ENCODE data around the gene SERPING1. TPM values are rescaled to one million over a fixed set of nuclear protein-coding genes. Genes with fewer than 3 reads are reported as not detected.
"Not testable (repeated sequence)": the region's sequence is repeated elsewhere in the genome, so short reads cannot be mapped to it uniquely, and the experiment has no call there.

SERPING1 gene
- total RNA-seq, 1 experiment from 2014 or later = 12.3 TPM

GRCh38 chr11:57648801-57649735 is 51.6 kb downstream of the SERPING1 start:
- no peaks in the 10 kb centered on the region for H3K36me3 ChIP-seq
- H3K4me3 ChIP-seq = no peak overlapping the region
- peak; percentile 58 to 64 for DNase-seq
- H3K9me3 ChIP-seq (replicated peaks) = no peaks in the 10 kb centered on the region
- H3K4me1 ChIP-seq = peaks cover 39% of the 10 kb centered on the region
- no peak overlapping the region; the same call in 1 of the 2 replicates for H3K27ac ChIP-seq
- no peaks in the 10 kb centered on the region for H3K27me3 ChIP-seq

GRCh38 chr11:57649826-57650738 is 52.6 kb downstream of the SERPING1 start, which contains the start of gene YPEL4:
TSS of gene YPEL4 (minus strand) at chr11:57649912. CDS start at chr11:57647107, 2,805 bp downstream.
- DNase-seq = peak; percentile 60 to 77
- Histone ChIP-seq H3K4me1 (peaks cover 35% of the 10 kb centered on the region), H3K9me3 (replicated peaks) (no peaks in the 10 kb centered on the region)

GRCh38 chr11:57650739-57651090 is 53.2 kb downstream of the SERPING1 start:
- Histone ChIP-seq H3K9me3 (replicated peaks) (no peaks in the 10 kb centered on the region), H3K27me3 (no peaks in the 10 kb centered on the region), H3K36me3 (no peaks in the 10 kb centered on the region), H3K4me3 (no peak overlapping the region), H3K4me1 (peaks cover 34% of the 10 kb centered on the region), H3K27ac (no peak overlapping the region)
- DNase-seq = no peak

More at GRCh38 chr11:57649826-57650738, 52.6 kb downstream of the SERPING1 start, which contains the start of gene YPEL4:
- Histone ChIP-seq H3K36me3 (no peaks in the 10 kb centered on the region), H3K4me3 (no peak within 1 kb of the TSS), H3K27me3 (no peaks in the 10 kb centered on the region), H3K27ac (no peak within 1 kb of the TSS; the same call in 1 of the 2 replicates)

- no peak overlapping the region for H3K27ac ChIP-seq
- H3K4me3 ChIP-seq = no peak overlapping the region
- no peaks in the 10 kb centered on the region for H3K9me3 ChIP-seq (replicated peaks)
- DNase-seq = no peak
- H3K36me3 ChIP-seq = no peaks in the 10 kb centered on the region
- H3K4me1 ChIP-seq = peaks cover 34% of the 10 kb centered on the region
- H3K27me3 ChIP-seq = no peaks in the 10 kb centered on the region
Observed at GRCh38 chr11:57651408-57651807, 53.9 kb downstream of the SERPING1 start.

GRCh38 chr11:57652230-57652629 is 54.7 kb downstream of the SERPING1 start:
- not testable (repeated sequence) for H3K4me3 ChIP-seq, H3K27ac ChIP-seq
- H3K4me1 ChIP-seq = peaks cover 31% of the 10 kb centered on the region

GRCh38 chr11:57652662-57653061 is 55.2 kb downstream of the SERPING1 start:
- H3K4me1 ChIP-seq = peaks cover 26% of the 10 kb centered on the region
- no peak overlapping the region for H3K27ac ChIP-seq
- DNase-seq = no peak
- no peaks in the 10 kb centered on the region for H3K36me3 ChIP-seq
- H3K9me3 ChIP-seq (replicated peaks) = no peaks in the 10 kb centered on the region
- H3K27me3 ChIP-seq = no peaks in the 10 kb centered on the region
- no peak overlapping the region for H3K4me3 ChIP-seq

More at GRCh38 chr11:57652230-57652629, 54.7 kb downstream of the SERPING1 start:
- DNase-seq; H3K9me3 ChIP-seq (replicated peaks); H3K36me3 ChIP-seq; H3K27me3 ChIP-seq: not testable (repeated sequence)

- Histone ChIP-seq H3K27ac (no peak overlapping the region), H3K36me3 (no peaks in the 10 kb centered on the region), H3K27me3 (no peaks in the 10 kb centered on the region), H3K4me3 (no peak overlapping the region), H3K4me1 (peaks cover 21% of the 10 kb centered on the region), H3K9me3 (replicated peaks) (no peaks in the 10 kb centered on the region)
- DNase-seq = no peak
Observed at GRCh38 chr11:57653163-57653562, 55.7 kb downstream of the SERPING1 start.

- Histone ChIP-seq H3K9me3 (replicated peaks) (no peaks in the 10 kb centered on the region), H3K27ac (peak overlapping the region; percentile 3; the same call in 1 of the 2 replicates), H3K36me3 (peaks cover 20% of the 10 kb centered on the region), H3K4me3 (peak overlapping the region; percentile 79), H3K27me3 (no peaks in the 10 kb centered on the region), H3K4me1 (no peaks in the 10 kb centered on the region)
- no peak for DNase-seq
Observed at GRCh38 chr11:57656885-57657193, 59.4 kb downstream of the SERPING1 start.

GRCh38 chr11:57657194-57658022 is 59.9 kb downstream of the SERPING1 start, which contains the start of gene CLP1:
TSS of gene CLP1 (plus strand) at chr11:57657762. CDS start at chr11:57659477, 1,715 bp downstream.
- Histone ChIP-seq H3K27ac (peak within 1 kb of the TSS; percentile 9; the same call in 1 of the 2 replicates), H3K36me3 (peaks cover 23% of the 10 kb centered on the region), H3K4me1 (no peaks in the 10 kb centered on the region), H3K27me3 (no peaks in the 10 kb centered on the region), H3K4me3 (peak within 1 kb of the TSS; percentile 79), H3K9me3 (replicated peaks) (no peaks in the 10 kb centered on the region)
- DNase-seq = peak; percentile 99

- Histone ChIP-seq H3K4me3 (peak overlapping the region; percentile 79), H3K4me1 (no peaks in the 10 kb centered on the region), H3K27me3 (no peaks in the 10 kb centered on the region), H3K27ac (peak overlapping the region; percentile 9; the same call in 1 of the 2 replicates), H3K36me3 (peaks cover 24% of the 10 kb centered on the region), H3K9me3 (replicated peaks) (no peaks in the 10 kb centered on the region)
- no peak for DNase-seq
Observed at GRCh38 chr11:57658023-57658361, 60.5 kb downstream of the SERPING1 start.

GRCh38 chr11:57659669-57660068 is 62.2 kb downstream of the SERPING1 start:
- no peak for DNase-seq
- no peak overlapping the region for H3K4me3 ChIP-seq
- H3K36me3 ChIP-seq = peaks cover 24% of the 10 kb centered on the region
- no peaks in the 10 kb centered on the region for H3K4me1 ChIP-seq
- H3K27me3 ChIP-seq = no peaks in the 10 kb centered on the region
- no peaks in the 10 kb centered on the region for H3K9me3 ChIP-seq (replicated peaks)
- H3K27ac ChIP-seq = no peak overlapping the region

GRCh38 chr11:57662893-57663292 is 65.4 kb downstream of the SERPING1 start:
- H3K4me1 ChIP-seq = no peaks in the 10 kb centered on the region

GRCh38 chr11:57663975-57664374 is 66.5 kb downstream of the SERPING1 start:
- peaks cover 24% of the 10 kb centered on the region for H3K36me3 ChIP-seq

More at GRCh38 chr11:57662893-57663292, 65.4 kb downstream of the SERPING1 start:
- DNase-seq = peak in 1 of 2 experiments; percentile 38
- Histone ChIP-seq H3K36me3 (peaks cover 24% of the 10 kb centered on the region), H3K4me3 (no peak overlapping the region), H3K9me3 (replicated peaks) (no peaks in the 10 kb centered on the region), H3K27ac (no peak overlapping the region), H3K27me3 (no peaks in the 10 kb centered on the region)

More at GRCh38 chr11:57663975-57664374, 66.5 kb downstream of the SERPING1 start:
- H3K27ac ChIP-seq = no peak overlapping the region
- H3K4me1 ChIP-seq = peaks cover under 1% of the 10 kb centered on the region; the same call in 1 of the 2 replicates
- no peaks in the 10 kb centered on the region for H3K27me3 ChIP-seq
- no peak for DNase-seq
- no peak overlapping the region for H3K4me3 ChIP-seq
- no peaks in the 10 kb centered on the region for H3K9me3 ChIP-seq (replicated peaks)
